K562 (cell line): ENCODE measurements around the gene OPA1.

Source experiments
- CBX3 ChIP-seq, 2 experiments: IDR thresholded peaks; 1 replicate in 1 of 2; 2 replicates in 1 of 2; pipeline ENCODE4 v1.6.1; 2012; ENCODE audit warnings: inconsistent platforms in 2 of 2, low read length in 2 of 2, borderline replicate concordance in 1 of 2, control low read depth in 1 of 2
- MAFK ChIP-seq: IDR thresholded peaks from 2 replicates; pipeline ENCODE4 v1.6.1; 2011; ENCODE audit warnings: low read length, improper control_type of control experiment
- NFXL1 ChIP-seq: fragments of 450-650 bp; formaldehyde crosslinking; IDR thresholded peaks from 2 replicates; pipeline ENCODE4 v1.4.0; 2021; ENCODE audit warnings: mild to moderate bottlenecking
- REST ChIP-seq, 2 experiments: fragments of 450-650 bp; formaldehyde crosslinking in 1 of 2; IDR thresholded peaks; 2 replicates each; pipeline versions ENCODE4 v1.4.0 to v1.6.1; 2014 to 2020; ENCODE audit warnings: mild to moderate bottlenecking in 2 of 2, borderline replicate concordance in 1 of 2, low read depth in 1 of 2
- SP1 ChIP-seq: sonication (generic); formaldehyde crosslinking; IDR thresholded peaks from 2 replicates; pipeline ENCODE4 v1.8.1; 2022; ENCODE audit warnings: mild to moderate bottlenecking, missing genetic modification reagents
- ZNF282 ChIP-seq: sonication (generic); formaldehyde crosslinking; IDR thresholded peaks from 2 replicates; pipeline ENCODE4 v1.8.1; 2023; ENCODE audit warnings: missing genetic modification reagents
- TF ChIP-seq, protein P1 (sequence below): fragments of 450-650 bp; formaldehyde crosslinking; IDR thresholded peaks from 2 replicates; pipeline ENCODE4 v1.4.0; 2020; ENCODE audit warnings: mild to moderate bottlenecking, moderate library complexity

GRCh38 chr3:193640728-193641439, 47.9 kb downstream of the OPA1 start:
- TF ChIP-seq, protein P1, sequence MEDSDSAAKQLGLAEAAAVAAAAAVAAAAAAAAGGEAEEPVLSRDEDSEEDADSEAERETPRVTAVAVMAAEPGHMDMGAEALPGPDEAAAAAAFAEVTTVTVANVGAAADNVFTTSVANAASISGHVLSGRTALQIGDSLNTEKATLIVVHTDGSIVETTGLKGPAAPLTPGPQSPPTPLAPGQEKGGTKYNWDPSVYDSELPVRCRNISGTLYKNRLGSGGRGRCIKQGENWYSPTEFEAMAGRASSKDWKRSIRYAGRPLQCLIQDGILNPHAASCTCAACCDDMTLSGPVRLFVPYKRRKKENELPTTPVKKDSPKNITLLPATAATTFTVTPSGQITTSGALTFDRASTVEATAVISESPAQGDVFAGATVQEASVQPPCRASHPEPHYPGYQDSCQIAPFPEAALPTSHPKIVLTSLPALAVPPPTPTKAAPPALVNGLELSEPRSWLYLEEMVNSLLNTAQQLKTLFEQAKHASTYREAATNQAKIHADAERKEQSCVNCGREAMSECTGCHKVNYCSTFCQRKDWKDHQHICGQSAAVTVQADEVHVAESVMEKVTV (CRISPR knock-in tag) = no peak
- no peak for TF ChIP-seq SP1
- TF ChIP-seq NFXL1 (CRISPR knock-in tag) = no peak
- no peak for TF ChIP-seq CBX3 (IDR thresholded peaks at IDR 0.05; ENCODE audit: borderline replicate concordance in 1 of 2, low read length in 2 of 2)
- TF ChIP-seq REST (IDR thresholded peaks at IDR 0.05; ENCODE audit: borderline replicate concordance) = no peak
- no peak for TF ChIP-seq REST (CRISPR knock-in tag; IDR thresholded peaks at IDR 0.05; ENCODE audit: low read depth)
- no peak for TF ChIP-seq MAFK
- no peak for TF ChIP-seq ZNF282 (CRISPR knock-in tag)
